Hepatocyte (in vitro differentiated cells): ENCODE results near the gene RAB32. TPM values are rescaled to one million over a fixed set of nuclear protein-coding genes. Genes with fewer than 3 reads are reported as not detected.
A peak's percentile ranks its signal among the peaks of the same experiment; 100 is the strongest.

Experiments
- DNase-seq: peaks from one replicate; pipeline ENCODE4 v3.0.0-alpha.2; 2016; ENCODE audit warnings: low spot score
- H2AFZ ChIP-seq: fragments of 200-600 bp; sonication (generic); 2 replicates; pipeline ENCODE4 v1.6.0; 2016; ENCODE audit warnings: antibody characterized with exemption, mild to moderate bottlenecking
- H3K27ac ChIP-seq: fragments of 200-600 bp; sonication (generic); 2 replicates; pipeline ENCODE4 v1.5.1; 2016; ENCODE audit warnings: mild to moderate bottlenecking
- H3K27me3 ChIP-seq: fragments of 200-600 bp; sonication (generic); 2 replicates; pipeline ENCODE4 v1.6.1; 2016
- H3K36me3 ChIP-seq: fragments of 200-600 bp; sonication (generic); replicated peaks from 2 replicates; pipeline ENCODE4 v1.5.1; 2016; ENCODE audit warnings: low read depth; ENCODE audit not compliant: insufficient read depth
- H3K4me1 ChIP-seq: fragments of 200-600 bp; sonication (generic); 2 replicates; pipeline ENCODE4 v1.5.1; 2016; ENCODE audit warnings: mild to moderate bottlenecking, moderate library complexity; ENCODE audit not compliant: insufficient read depth
- H3K4me2 ChIP-seq: fragments of 200-600 bp; sonication (generic); 2 replicates; pipeline ENCODE4 v1.6.0; 2016
- H3K4me3 ChIP-seq: fragments of 200-600 bp; sonication (generic); 2 replicates; pipeline ENCODE4 v1.5.1; 2016; ENCODE audit warnings: mild to moderate bottlenecking
- H3K79me2 ChIP-seq: fragments of 200-600 bp; sonication (generic); 2 replicates; pipeline ENCODE4 v1.6.0; 2017; ENCODE audit warnings: mild to moderate bottlenecking
- H3K9me2 ChIP-seq: fragments of 200-600 bp; sonication (generic); replicated peaks from 2 replicates; pipeline ENCODE4 v1.6.0; 2017; ENCODE audit warnings: mild to moderate bottlenecking; ENCODE audit not compliant: insufficient read depth
- H3K9me3 ChIP-seq: fragments of 200-600 bp; sonication (generic); 2 replicates; pipeline ENCODE4 v1.5.1; 2016; ENCODE audit warnings: low read depth, mild to moderate bottlenecking
- H4K20me1 ChIP-seq: fragments of 200-600 bp; sonication (generic); 2 replicates; pipeline ENCODE4 v1.6.0; 2016; ENCODE audit warnings: mild to moderate bottlenecking; ENCODE audit not compliant: insufficient read depth, poor library complexity, severe bottlenecking
- CTCF ChIP-seq: fragments of 200-600 bp; sonication (generic); IDR thresholded peaks from 2 replicates; pipeline ENCODE4 v1.5.1; 2016; ENCODE audit warnings: antibody characterized with exemption, mild to moderate bottlenecking; ENCODE audit not compliant: poor library complexity
- EZH2 ChIP-seq: fragments of 200-600 bp; sonication (generic); IDR thresholded peaks from 2 replicates; pipeline ENCODE4 v1.6.1; 2016; ENCODE audit warnings: antibody characterized with exemption, mild to moderate bottlenecking, borderline replicate concordance
- EZH2phosphoT487 ChIP-seq: fragments of 200-600 bp; sonication (generic); IDR thresholded peaks from one replicate; pipeline ENCODE4 v1.6.1; 2018; ENCODE audit warnings: antibody characterized with exemption, mild to moderate bottlenecking, low read depth, moderate library complexity; ENCODE audit not compliant: unreplicated experiment, severe bottlenecking
- WGBS: methylation state at CpG from one replicate; pipeline ENCODE4 v1.1.6; 2016; ENCODE audit warnings: low lambda C conversion rate; ENCODE audit errors: missing lambda C conversion rate; 5-methylcytosine and 5-hydroxymethylcytosine counted together
- polyA plus RNA-seq: library from polyadenylated mRNA; unstranded; fragments of >200 nt; fragmentation: Nextera tagmentation; extraction: Ambion mirVana; gene quantifications from 2 replicates; pipeline ENCODE4 v1.2.1, GENCODE V29; 2016
- total RNA-seq: library from RNA; depleted of rRNA; stranded (reverse); fragments of >200 nt; gene quantifications from 2 replicates; pipeline ENCODE4 v1.2.3, GENCODE V29; 2014

RAB32 gene
- 97.5 and 100 TPM in 2 replicates for total RNA-seq
- polyA plus RNA-seq, result 121 and 127 TPM in 2 replicates

- no peaks in the 10 kb centered on the region for H3K27me3 ChIP-seq
- no peaks in the 10 kb centered on the region for H3K9me2 ChIP-seq
- no peaks in the 10 kb centered on the region for H3K9me3 ChIP-seq
- H2AFZ ChIP-seq, result peak within 1 kb of the TSS; percentile 97
- TF ChIP-seq CTCF (peak; percentile 77), EZH2 (no peak), EZH2phosphoT487 (no peak)
- WGBS, result 12% methylated on average over 13 of the region's 86 CpGs
- H3K79me2 ChIP-seq, result peaks cover 42% of the 10 kb centered on the region
- H3K36me3 ChIP-seq, result no peaks in the 10 kb centered on the region
- H3K27ac ChIP-seq, result peak within 1 kb of the TSS; percentile 98
- peak within 1 kb of the TSS; percentile 73 for H3K4me3 ChIP-seq
- peak; percentile 97 for DNase-seq
- H3K4me1 ChIP-seq, result peaks cover 31% of the 10 kb centered on the region
- H4K20me1 ChIP-seq, result peaks cover 15% of the 10 kb centered on the region
- H3K4me2 ChIP-seq, result peak within 1 kb of the TSS; percentile 86
Observed at GRCh38 chr6:146543211-146543939, at the start of gene RAB32. Gene RAB32, plus strand, starts transcription at chr6:146543833. Its CDS starts 39 bp downstream, at chr6:146543872.

- DNase-seq, result no peak
- Histone ChIP-seq H3K9me3 (no peaks in the 10 kb centered on the region), H3K36me3 (no peaks in the 10 kb centered on the region), H3K79me2 (no peaks in the 10 kb centered on the region), H3K4me1 (no peaks in the 10 kb centered on the region), H3K9me2 (no peaks in the 10 kb centered on the region), H3K27ac (no peak overlapping the region), H3K27me3 (no peaks in the 10 kb centered on the region), H4K20me1 (no peaks in the 10 kb centered on the region), H2AFZ (no peak overlapping the region), H3K4me2 (no peak overlapping the region), H3K4me3 (no peak overlapping the region)
- WGBS, result 81% methylated on average over 4 of the region's 4 CpGs
- TF ChIP-seq CTCF (no peak), EZH2 (no peak), EZH2phosphoT487 (no peak)
Observed at GRCh38 chr6:146498309-146498708, 45.3 kb upstream of the RAB32 start.

- H3K4me1 ChIP-seq, result no peaks in the 10 kb centered on the region
- no peaks in the 10 kb centered on the region for H3K79me2 ChIP-seq
- H3K4me3 ChIP-seq, result no peak overlapping the region
- no peak overlapping the region for H3K27ac ChIP-seq
- no peaks in the 10 kb centered on the region for H3K27me3 ChIP-seq
- H4K20me1 ChIP-seq, result no peaks in the 10 kb centered on the region
- no peak for DNase-seq
- no peak overlapping the region for H2AFZ ChIP-seq
- no peak overlapping the region for H3K4me2 ChIP-seq
- H3K9me2 ChIP-seq, result no peaks in the 10 kb centered on the region
- TF ChIP-seq CTCF (no peak), EZH2phosphoT487 (no peak), EZH2 (no peak)
- H3K9me3 ChIP-seq, result no peaks in the 10 kb centered on the region
- WGBS, result 75% methylated on average over 1 of the region's 1 CpG
- H3K36me3 ChIP-seq, result no peaks in the 10 kb centered on the region
Observed at GRCh38 chr6:146503096-146503495, 40.5 kb upstream of the RAB32 start.
